Measurements from ENCODE around the gene ABCC6.
"Not testable (repeated sequence)": the region's sequence is repeated elsewhere in the genome, so short reads cannot be mapped to it uniquely, and the experiment has no call there.

Gene ABCC6

DNA sequence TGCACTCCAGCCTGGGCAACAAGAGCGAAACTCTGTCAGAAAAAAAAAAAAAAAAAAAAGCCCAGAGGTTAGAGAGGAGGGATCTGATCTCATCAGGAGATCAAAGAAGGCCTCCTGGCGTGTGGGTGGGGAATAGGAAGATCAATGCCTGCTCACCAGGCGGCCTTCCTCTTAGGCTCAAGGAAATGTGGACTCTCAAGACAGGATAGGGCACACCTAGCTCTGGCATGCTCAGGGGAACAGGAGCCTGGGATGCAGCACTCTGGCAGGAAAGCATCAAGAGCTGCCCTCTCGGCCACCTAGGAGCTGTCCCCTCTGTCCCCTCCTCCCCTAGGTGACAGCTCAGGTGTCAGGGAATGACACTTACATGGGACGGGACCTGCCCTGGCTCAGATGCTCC lies 22.9 kb downstream of the ABCC6 start:
- not testable (repeated sequence) for H3K27me3 ChIP-seq (ENCODE audit: low read depth, low read length); H3K36me3 ChIP-seq (ENCODE audit: control insufficient read depth in 1 of 2, insufficient read depth in 2 of 2, low read length in 2 of 2); H3K27ac ChIP-seq (ENCODE audit: low read length); H3K9me3 ChIP-seq (ENCODE audit: control insufficient read depth in 1 of 2, low read length in 2 of 2); H3K4me3 ChIP-seq (ENCODE audit: low read depth in 1 of 2, low read length in 2 of 2); H3K4me1 ChIP-seq (ENCODE audit: control insufficient read depth in 1 of 2, insufficient read depth in 2 of 2, low read length in 2 of 2)

DNA sequence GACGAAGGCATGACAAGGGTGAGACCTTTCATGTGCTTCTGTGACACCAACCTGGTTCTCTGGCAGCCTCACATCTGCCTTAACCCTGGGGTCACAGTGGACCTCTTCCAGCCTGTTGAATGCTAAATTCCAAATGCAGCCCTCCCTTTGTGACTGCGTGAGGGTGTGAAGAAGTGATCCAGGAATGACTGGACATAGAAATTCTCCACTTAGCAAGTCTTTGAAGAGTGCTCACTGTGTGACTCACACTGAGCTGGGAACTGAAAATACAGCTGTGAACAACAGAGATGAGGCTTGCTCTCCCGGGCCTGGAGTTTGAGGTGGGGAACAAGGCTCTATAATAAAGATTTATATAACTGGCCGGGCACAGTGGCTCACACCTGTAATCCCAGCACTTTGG lies 23.9 kb downstream of the ABCC6 start:
- H3K4me1 ChIP-seq (ENCODE audit: control insufficient read depth in 1 of 2, insufficient read depth in 2 of 2, low read length in 2 of 2); H3K27me3 ChIP-seq (ENCODE audit: low read depth, low read length); H3K36me3 ChIP-seq (ENCODE audit: control insufficient read depth in 1 of 2, insufficient read depth in 2 of 2, low read length in 2 of 2); H3K9me3 ChIP-seq (ENCODE audit: control insufficient read depth in 1 of 2, low read length in 2 of 2); H3K27ac ChIP-seq (ENCODE audit: low read length); H3K4me3 ChIP-seq (ENCODE audit: low read depth in 1 of 2, low read length in 2 of 2): not testable (repeated sequence)

DNA sequence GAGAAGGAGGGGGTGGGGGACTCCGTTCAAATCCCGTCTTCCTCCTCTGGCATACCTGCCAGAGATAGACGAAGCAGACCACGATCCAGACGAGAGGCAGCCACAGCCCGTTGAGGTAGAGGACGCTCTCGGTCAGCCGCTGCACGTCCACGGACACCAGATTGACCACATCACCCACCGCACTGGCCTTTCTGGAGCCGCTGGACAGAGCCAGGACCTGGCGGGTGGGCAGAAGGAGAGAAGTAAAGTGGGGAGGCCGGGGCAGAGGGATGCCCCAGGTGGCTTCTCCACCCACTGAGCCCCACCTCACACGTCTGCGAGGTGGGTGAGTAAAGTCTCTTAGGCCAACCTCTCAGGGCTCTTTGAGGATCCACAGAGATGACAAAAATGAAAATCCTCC lies 25.3 kb downstream of the ABCC6 start:
- no peaks in the 10 kb centered on the region for H3K36me3 ChIP-seq (ENCODE audit: control insufficient read depth in 1 of 2, insufficient read depth in 2 of 2, low read length in 2 of 2)

DNA sequence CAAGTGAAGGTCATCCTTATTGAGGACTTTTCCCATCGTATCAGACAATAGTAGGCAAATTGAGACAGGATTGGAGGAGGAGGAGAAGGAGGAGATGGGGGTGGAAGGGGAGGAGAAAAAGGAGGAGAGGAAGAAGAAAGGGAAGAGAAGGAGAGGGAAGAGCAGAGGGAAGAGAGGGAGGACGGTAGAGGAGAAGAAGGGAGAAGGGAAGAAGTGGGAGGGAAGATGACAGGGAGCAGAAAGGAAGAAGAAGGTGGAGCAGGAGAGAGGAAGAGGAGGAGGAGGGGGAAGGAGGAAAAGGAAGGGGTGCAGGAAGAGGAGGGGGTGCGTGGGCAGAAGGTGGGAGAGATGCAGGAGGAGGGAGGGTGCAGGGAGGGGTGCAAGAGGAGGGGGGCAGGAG lies 26.0 kb downstream of the ABCC6 start:
- no peaks in the 10 kb centered on the region for H3K36me3 ChIP-seq (ENCODE audit: control insufficient read depth in 1 of 2, insufficient read depth in 2 of 2, low read length in 2 of 2)
- H3K27me3 ChIP-seq (ENCODE audit: low read depth, low read length): no peaks in the 10 kb centered on the region
- H3K9me3 ChIP-seq (ENCODE audit: control insufficient read depth in 1 of 2, low read length in 2 of 2): no peaks in the 10 kb centered on the region
- no peak overlapping the region for H3K4me3 ChIP-seq (ENCODE audit: low read depth in 1 of 2, low read length in 2 of 2)
- H3K4me1 ChIP-seq (ENCODE audit: control insufficient read depth in 1 of 2, insufficient read depth in 2 of 2, low read length in 2 of 2): no peaks in the 10 kb centered on the region
- H3K27ac ChIP-seq (ENCODE audit: low read length): no peak overlapping the region

More for the DNA sequence above, 25.3 kb downstream of the ABCC6 start:
- H3K27ac ChIP-seq (ENCODE audit: low read length): no peak overlapping the region
- H3K4me3 ChIP-seq (ENCODE audit: low read depth in 1 of 2, low read length in 2 of 2): no peak overlapping the region
- H3K9me3 ChIP-seq (ENCODE audit: control insufficient read depth in 1 of 2, low read length in 2 of 2): no peaks in the 10 kb centered on the region
- H3K4me1 ChIP-seq (ENCODE audit: control insufficient read depth in 1 of 2, insufficient read depth in 2 of 2, low read length in 2 of 2): no peaks in the 10 kb centered on the region
- no peaks in the 10 kb centered on the region for H3K27me3 ChIP-seq (ENCODE audit: low read depth, low read length)

DNA sequence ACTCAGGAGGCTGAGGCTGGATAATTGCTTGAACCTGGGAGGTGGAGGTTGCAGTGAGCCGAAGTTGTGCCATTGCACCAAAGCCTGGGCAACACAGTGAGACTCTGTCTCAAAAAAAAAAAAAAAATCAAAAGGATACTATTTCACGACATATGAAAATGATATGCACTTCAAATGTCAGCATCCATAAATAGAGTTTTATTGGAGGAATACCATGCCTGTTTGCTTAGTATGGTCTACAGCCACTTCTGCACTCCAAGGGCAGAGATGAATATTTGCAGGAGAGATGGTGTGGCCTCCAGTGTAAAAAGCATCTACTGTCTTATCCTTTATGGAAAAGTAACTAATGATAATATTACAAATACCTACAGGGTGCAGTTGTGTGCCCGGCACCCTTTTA lies 27.2 kb downstream of the ABCC6 start:
- Histone ChIP-seq H3K9me3 (ENCODE audit: control insufficient read depth in 1 of 2, low read length in 2 of 2) (no peaks in the 10 kb centered on the region), H3K27ac (ENCODE audit: low read length) (no peak overlapping the region), H3K4me3 (ENCODE audit: low read depth in 1 of 2, low read length in 2 of 2) (no peak overlapping the region), H3K36me3 (ENCODE audit: control insufficient read depth in 1 of 2, insufficient read depth in 2 of 2, low read length in 2 of 2) (no peaks in the 10 kb centered on the region), H3K4me1 (ENCODE audit: control insufficient read depth in 1 of 2, insufficient read depth in 2 of 2, low read length in 2 of 2) (peaks cover 0 to 9% of the 10 kb centered on the region in 2 donors), H3K27me3 (ENCODE audit: low read depth, low read length) (no peaks in the 10 kb centered on the region)

DNA sequence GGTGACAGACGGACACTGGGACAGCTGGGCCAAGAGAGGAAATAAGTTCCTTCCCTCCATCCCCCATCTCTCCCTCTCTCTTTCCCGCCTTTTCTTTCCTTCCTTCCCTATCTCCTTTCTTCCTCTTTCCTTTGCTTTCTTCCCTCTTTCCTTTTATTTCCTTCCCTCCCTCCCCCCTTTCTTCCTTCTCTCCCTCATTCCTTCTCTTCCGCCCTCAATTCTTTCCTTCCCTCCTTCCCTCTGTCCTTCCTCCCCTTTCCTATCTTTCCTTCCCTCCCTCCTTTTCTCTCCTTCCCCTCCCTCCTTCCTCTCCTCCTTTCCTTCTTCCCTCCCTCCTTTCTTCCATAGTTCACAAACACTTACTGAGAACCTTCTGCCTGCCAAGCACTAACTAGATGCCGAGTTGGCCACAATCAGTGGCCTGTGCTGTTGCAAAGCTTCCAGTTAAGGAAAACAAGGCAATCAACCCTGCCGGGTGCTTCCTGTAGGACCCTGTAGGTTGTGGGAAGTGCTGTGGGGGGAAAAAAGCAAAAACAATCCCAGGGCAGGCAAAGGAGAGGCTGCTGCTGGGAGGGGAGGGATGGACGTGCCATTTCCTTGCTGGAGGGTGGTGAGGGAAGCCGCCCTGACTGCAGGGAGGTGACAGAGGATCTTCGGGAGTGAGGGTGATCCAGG lies 31.7 kb downstream of the ABCC6 start:
- H3K4me1 ChIP-seq (ENCODE audit: control insufficient read depth in 1 of 2, insufficient read depth in 2 of 2, low read length in 2 of 2): peaks cover 0 to 9% of the 10 kb centered on the region in 2 donors
- no peak overlapping the region for H3K4me3 ChIP-seq (ENCODE audit: low read depth in 1 of 2, low read length in 2 of 2)
- H3K27ac ChIP-seq (ENCODE audit: low read length): no peak overlapping the region
- H3K9me3 ChIP-seq (ENCODE audit: control insufficient read depth in 1 of 2, low read length in 2 of 2): no peaks in the 10 kb centered on the region
- no peaks in the 10 kb centered on the region for H3K27me3 ChIP-seq (ENCODE audit: low read depth, low read length)
- no peaks in the 10 kb centered on the region for H3K36me3 ChIP-seq (ENCODE audit: control insufficient read depth in 1 of 2, insufficient read depth in 2 of 2, low read length in 2 of 2)

DNA sequence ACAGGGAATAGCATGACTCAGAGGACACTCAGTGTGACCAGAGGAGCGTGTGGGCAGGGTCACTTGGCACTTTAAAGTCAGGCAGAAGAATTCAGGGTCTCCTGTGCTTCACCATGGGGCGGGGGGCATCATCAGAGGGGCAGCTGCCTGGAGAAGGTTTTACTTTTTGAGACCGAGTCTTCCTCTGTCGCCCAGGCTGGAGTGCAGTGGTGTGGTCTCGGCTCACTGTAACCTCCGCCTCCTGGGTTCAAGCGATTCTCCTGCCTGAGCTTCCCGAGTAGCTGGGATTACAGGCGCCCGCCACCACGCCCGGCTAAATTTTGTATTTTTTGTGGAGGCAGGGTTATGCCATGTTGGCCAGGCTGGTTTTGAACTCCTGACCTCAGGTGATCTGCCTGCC lies 32.3 kb downstream of the ABCC6 start:
- H3K27ac ChIP-seq (ENCODE audit: low read length); H3K27me3 ChIP-seq (ENCODE audit: low read depth, low read length); H3K4me3 ChIP-seq (ENCODE audit: low read depth in 1 of 2, low read length in 2 of 2); H3K36me3 ChIP-seq (ENCODE audit: control insufficient read depth in 1 of 2, insufficient read depth in 2 of 2, low read length in 2 of 2); H3K4me1 ChIP-seq (ENCODE audit: control insufficient read depth in 1 of 2, insufficient read depth in 2 of 2, low read length in 2 of 2); H3K9me3 ChIP-seq (ENCODE audit: control insufficient read depth in 1 of 2, low read length in 2 of 2): not testable (repeated sequence)

DNA sequence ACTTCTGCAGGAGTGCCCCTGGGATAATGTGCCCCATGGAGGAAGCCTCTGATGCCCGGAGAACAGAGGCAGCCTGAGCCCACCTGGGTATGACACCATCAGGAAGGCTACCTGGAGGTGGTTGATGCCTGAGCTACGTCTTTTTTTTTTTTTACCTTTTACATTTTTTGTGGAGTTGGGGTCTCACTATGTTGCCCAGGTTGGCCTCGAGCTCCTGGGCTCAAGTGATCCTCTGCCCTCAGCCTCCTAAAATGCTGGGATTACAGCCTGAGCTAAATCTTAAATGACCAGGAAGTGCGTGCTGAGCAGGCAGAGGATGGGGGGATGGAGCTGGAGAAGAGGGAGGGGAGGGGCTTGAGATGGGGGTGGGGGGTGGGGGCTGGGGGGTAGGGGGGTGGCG lies 32.7 kb downstream of the ABCC6 start:
- Histone ChIP-seq H3K27me3 (ENCODE audit: low read depth, low read length) (no peaks in the 10 kb centered on the region), H3K27ac (ENCODE audit: low read length) (no peak overlapping the region), H3K4me3 (ENCODE audit: low read depth in 1 of 2, low read length in 2 of 2) (no peak overlapping the region), H3K36me3 (ENCODE audit: control insufficient read depth in 1 of 2, insufficient read depth in 2 of 2, low read length in 2 of 2) (no peaks in the 10 kb centered on the region), H3K9me3 (ENCODE audit: control insufficient read depth in 1 of 2, low read length in 2 of 2) (no peaks in the 10 kb centered on the region), H3K4me1 (ENCODE audit: control insufficient read depth in 1 of 2, insufficient read depth in 2 of 2, low read length in 2 of 2) (peaks cover 0 to 9% of the 10 kb centered on the region in 2 donors)

DNA sequence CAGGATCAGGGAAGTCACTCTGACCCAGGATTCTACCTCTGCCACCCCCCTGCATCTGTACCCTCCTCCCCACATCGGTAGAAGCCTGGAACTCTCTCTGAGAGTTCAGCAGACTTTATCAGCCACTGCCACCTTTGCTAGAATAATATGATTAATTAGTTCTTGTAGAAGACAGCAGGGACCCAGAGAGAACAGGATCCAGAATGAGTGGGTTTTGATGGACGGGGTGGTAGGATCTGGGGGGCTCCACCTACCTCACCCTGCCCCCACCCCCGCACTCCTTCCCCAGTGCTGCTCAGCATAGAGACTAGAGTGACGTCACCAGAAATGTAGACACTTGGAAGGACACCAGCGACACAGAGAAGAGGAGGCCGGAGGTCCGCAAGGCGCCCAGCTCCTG lies 33.5 kb downstream of the ABCC6 start:
- no peaks in the 10 kb centered on the region for H3K36me3 ChIP-seq (ENCODE audit: control insufficient read depth in 1 of 2, insufficient read depth in 2 of 2, low read length in 2 of 2)
- no peaks in the 10 kb centered on the region for H3K9me3 ChIP-seq (ENCODE audit: control insufficient read depth in 1 of 2, low read length in 2 of 2)
- no peaks in the 10 kb centered on the region for H3K27me3 ChIP-seq (ENCODE audit: low read depth, low read length)
- H3K4me3 ChIP-seq (ENCODE audit: low read depth in 1 of 2, low read length in 2 of 2): no peak overlapping the region
- H3K27ac ChIP-seq (ENCODE audit: low read length): no peak overlapping the region
- peaks cover 0 to 9% of the 10 kb centered on the region in 2 donors for H3K4me1 ChIP-seq (ENCODE audit: control insufficient read depth in 1 of 2, insufficient read depth in 2 of 2, low read length in 2 of 2)

DNA sequence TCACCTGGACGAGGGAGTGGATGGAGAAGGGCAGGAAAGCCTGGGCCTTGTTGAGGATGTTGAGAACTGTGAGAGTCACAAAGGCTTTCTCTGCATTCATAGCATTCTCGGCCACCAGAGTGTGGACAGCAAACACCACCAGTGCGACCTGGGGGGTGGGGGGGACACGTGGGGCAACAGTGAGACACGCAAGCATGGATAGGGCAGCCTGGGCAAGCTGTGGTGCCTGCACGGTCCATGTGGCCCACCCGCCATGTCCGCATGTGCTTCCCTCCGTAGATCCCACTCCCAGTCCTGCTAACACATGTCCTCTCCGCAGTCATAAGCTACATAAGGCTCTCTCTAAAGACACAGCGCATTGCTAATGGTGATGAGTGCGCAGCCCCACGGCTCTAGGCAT lies 34.5 kb downstream of the ABCC6 start:
- Histone ChIP-seq H3K27ac (ENCODE audit: low read length) (no peak overlapping the region), H3K4me3 (ENCODE audit: low read depth in 1 of 2, low read length in 2 of 2) (no peak overlapping the region), H3K9me3 (ENCODE audit: control insufficient read depth in 1 of 2, low read length in 2 of 2) (no peaks in the 10 kb centered on the region), H3K4me1 (ENCODE audit: control insufficient read depth in 1 of 2, insufficient read depth in 2 of 2, low read length in 2 of 2) (peaks cover 0 to 9% of the 10 kb centered on the region in 2 donors), H3K27me3 (ENCODE audit: low read depth, low read length) (no peaks in the 10 kb centered on the region), H3K36me3 (ENCODE audit: control insufficient read depth in 1 of 2, insufficient read depth in 2 of 2, low read length in 2 of 2) (no peaks in the 10 kb centered on the region)

DNA sequence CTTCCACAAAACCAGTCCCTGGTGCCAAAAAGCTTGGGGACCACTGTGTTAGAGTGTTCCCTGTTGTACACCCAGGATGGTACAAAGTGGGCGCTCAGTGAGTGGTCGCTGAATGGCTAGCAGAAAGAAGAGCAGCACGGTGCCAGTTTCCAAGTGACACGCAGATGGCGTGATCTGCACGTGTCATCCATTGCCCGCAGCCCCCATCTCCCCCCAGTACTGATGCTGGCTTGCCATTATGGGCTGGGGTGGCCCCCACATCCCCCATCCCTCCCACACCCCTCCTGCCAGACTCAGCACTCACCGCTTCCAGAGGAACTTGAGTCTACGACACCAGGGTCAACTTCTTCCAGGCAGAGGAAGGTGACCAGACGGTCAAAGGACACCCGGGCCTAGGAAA lies 36.5 kb downstream of the ABCC6 start:
- Histone ChIP-seq H3K9me3 (ENCODE audit: control insufficient read depth in 1 of 2, low read length in 2 of 2) (no peaks in the 10 kb centered on the region), H3K4me3 (ENCODE audit: low read depth in 1 of 2, low read length in 2 of 2) (no peak overlapping the region), H3K4me1 (ENCODE audit: control insufficient read depth in 1 of 2, insufficient read depth in 2 of 2, low read length in 2 of 2) (peaks cover 0 to 7% of the 10 kb centered on the region in 2 donors), H3K27me3 (ENCODE audit: low read depth, low read length) (no peaks in the 10 kb centered on the region), H3K36me3 (ENCODE audit: control insufficient read depth in 1 of 2, insufficient read depth in 2 of 2, low read length in 2 of 2) (no peaks in the 10 kb centered on the region), H3K27ac (ENCODE audit: low read length) (no peak overlapping the region)

DNA sequence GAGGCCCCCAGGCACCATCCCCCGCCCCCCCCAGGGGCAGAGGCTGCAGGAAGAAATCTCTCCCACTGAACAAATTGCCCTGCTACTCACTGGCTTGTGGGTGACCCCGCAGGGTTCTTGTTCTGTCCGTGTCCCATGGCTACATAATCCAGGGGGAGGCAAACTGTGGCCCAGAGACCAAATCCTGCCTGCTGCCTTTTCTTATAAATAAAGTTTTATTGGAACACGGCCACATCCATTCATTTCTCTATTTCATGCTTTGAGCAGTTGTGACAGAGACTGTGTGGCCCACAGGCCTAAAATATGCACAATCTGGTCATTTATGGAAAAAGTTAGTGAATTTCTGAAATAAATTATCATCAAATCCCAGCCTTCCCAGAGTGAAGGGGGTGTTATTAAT lies 38.2 kb downstream of the ABCC6 start:
- Histone ChIP-seq H3K27me3 (ENCODE audit: low read depth, low read length) (no peaks in the 10 kb centered on the region), H3K27ac (ENCODE audit: low read length) (no peak overlapping the region), H3K4me1 (ENCODE audit: control insufficient read depth in 1 of 2, insufficient read depth in 2 of 2, low read length in 2 of 2) (no peaks in the 10 kb centered on the region), H3K9me3 (ENCODE audit: control insufficient read depth in 1 of 2, low read length in 2 of 2) (no peaks in the 10 kb centered on the region), H3K36me3 (ENCODE audit: control insufficient read depth in 1 of 2, insufficient read depth in 2 of 2, low read length in 2 of 2) (no peaks in the 10 kb centered on the region), H3K4me3 (ENCODE audit: low read depth in 1 of 2, low read length in 2 of 2) (no peak overlapping the region)

Data from muscle layer of duodenum (tissue), 2 donors.